ENCODE results near the gene HIVEP3.
"Not testable (repeated sequence)": the region's sequence is repeated elsewhere in the genome, so short reads cannot be mapped to it uniquely, and the experiment has no call there.

HIVEP3 gene

DNA sequence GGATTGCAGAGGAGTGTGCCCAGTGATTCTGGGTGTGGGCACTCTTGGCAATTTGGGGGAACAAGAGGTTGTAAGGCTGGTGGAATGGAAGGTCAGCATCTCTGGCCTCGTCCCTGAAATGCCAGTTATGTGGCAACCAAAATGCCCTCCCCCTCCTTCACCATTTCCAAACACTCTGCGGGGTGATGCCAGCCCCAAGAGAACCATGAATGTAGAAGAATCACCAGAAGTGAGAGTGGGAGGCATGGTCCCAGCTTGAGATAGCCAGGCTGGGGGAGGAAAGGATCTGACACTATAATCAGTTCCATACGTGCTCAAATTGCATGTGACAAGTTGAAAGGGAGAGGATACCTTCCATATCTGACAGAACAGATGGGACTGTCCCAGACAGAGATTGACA lies 345.5 kb downstream of the HIVEP3 start:
- no peak for DNase-seq (ENCODE audit: low read depth in 1 of 2, low spot score in 1 of 2)

DNA sequence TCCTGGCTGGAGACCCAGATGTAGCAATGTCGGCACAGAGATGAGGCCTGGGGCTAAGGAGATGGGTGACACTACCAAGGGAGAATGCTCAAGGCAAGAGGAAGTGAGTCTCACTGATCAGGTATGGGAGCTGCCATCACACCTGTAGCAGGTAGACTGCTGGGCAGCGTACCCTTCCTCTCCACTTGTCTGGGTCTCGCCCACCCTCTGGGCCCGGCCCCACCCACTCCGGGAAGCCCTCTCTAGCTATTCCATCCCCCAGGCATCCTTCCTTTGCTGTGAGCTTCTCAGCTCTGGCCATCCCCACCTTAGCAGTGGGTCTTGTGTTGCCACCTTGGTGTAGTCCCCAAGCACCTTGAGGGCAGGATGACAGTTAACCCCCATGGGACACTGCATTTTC lies 346.5 kb downstream of the HIVEP3 start:
- no peak for DNase-seq (ENCODE audit: low read depth in 1 of 2, low spot score in 1 of 2)

DNA sequence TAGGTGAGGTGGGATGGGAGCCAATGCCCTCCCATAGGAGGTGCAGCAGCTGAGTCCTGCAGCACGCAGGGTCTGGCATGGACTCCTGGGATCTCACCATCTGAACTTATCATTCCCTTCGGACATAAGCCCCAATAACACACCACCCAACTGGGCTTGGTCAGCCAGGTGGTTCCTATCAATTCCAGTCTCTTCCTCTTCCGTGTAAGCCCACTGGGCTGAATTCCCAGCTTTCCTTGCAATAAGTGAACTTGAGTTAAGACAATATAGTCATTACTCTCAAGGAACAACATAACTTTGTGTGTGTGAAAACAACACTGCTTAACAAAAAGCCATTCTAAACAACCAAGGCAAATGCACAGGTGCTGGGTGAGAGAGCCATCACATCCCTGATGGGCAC lies 347.7 kb downstream of the HIVEP3 start:
- DNase-seq (ENCODE audit: low read depth in 1 of 2, low spot score in 1 of 2) = no peak

DNA sequence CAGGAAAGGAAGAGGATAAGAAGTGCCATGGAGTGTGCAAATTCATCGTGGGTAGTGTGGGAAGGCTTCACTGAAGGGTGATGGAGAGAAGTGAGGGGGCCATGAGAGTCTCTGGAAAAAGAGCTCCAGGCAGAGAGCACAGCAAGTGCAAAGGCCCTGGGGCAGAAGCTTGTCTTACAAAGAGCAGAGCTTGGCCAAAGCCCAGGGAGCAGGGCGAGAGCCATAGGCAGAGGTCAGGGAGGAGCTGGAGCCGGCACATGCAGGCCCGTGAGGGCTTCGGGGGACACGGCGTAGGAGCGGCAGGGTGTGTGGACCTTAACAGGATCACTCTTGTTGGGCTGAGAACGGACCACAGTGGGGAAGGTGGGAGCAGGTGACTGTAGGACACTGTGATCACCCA lies 350.5 kb downstream of the HIVEP3 start:
- DNase-seq (ENCODE audit: low read depth in 1 of 2, low spot score in 1 of 2) = no peak

DNA sequence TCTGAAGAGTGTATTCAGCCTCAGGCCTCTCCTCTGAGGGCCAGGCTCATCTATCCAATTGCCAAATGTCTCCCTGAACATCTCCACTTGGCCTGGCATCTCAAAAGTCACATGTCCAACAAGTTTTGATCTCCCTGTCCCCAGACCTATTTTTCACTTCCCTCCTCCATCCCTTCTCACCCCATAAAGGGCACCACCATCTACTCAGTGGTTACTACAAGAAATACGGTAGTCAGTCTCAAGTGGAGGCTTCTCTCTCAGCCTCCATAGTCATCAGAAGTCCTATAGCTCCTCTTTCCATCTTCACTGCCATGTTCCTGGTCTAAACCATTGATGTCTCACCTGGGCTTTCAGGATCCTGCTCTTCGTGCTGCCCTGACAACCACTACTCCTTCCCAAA lies 351.8 kb downstream of the HIVEP3 start:
- DNase-seq (ENCODE audit: low read depth in 1 of 2, low spot score in 1 of 2) = no peak

DNA sequence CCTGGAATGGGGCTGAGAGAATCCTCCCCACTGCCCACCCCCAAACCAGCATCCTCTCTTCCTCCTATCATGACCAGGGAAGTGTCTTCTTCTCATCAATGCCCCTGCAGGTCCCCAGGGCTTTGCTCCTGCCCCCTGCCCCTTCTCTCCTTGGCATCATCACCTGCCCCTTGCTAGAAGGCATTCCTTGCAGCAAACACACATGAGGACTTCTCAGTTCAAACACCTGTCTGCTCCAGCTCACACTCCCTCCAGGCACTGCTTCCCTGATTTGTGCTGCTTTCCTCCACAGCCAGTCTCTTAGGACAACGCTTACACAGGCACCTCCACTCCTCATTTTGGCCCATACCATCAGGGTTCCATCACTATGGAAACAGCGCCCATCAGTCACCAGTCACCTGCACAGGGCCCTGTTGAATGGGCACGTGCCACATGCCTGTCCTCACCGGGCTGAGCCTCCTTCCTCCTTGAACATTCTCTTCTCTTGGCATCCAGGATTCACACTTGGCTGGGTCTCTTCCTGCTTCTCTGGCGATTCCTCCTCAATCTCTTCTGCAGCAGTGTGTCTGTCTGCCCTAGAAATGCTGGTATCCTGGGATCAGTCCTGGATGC lies 352.3 kb downstream of the HIVEP3 start:
- DNase-seq (ENCODE audit: low read depth in 1 of 2, low spot score in 1 of 2) = no peak

DNA sequence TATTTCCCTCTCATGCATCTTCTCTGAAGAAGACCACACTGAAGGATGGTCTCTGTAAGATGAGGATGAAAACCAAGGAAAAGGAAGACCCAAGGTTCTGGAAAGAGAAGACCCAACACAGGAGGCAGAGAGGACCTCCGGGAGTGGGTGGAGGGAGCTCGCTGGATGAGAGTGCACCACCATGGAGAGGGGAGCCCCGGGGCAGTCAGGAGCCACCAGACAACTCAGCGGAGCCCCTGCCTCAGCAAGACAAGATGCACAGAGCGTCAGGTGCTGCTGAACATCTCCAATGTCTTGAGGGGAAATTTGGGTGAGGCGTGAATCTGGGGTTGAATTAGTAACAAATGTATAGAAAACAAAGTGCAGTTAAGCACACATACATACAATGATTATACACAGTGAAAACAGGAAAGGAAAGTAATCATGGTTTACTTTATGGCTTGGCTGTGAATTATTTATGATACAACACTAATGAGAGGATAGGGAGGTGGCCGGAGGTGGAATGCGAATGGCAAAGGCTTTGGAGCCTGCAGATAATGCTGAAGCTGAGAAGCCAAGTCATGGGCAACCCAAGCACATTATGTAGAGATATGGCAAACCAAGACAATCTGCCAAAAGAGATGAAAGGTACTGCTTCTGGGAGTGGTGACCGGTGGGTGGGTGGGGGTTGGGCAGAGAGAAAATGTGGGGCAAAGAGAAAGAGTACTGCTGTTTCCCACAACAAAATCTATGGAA lies 353.8 kb downstream of the HIVEP3 start:
- no peak for DNase-seq (ENCODE audit: low read depth in 1 of 2, low spot score in 1 of 2)

DNA sequence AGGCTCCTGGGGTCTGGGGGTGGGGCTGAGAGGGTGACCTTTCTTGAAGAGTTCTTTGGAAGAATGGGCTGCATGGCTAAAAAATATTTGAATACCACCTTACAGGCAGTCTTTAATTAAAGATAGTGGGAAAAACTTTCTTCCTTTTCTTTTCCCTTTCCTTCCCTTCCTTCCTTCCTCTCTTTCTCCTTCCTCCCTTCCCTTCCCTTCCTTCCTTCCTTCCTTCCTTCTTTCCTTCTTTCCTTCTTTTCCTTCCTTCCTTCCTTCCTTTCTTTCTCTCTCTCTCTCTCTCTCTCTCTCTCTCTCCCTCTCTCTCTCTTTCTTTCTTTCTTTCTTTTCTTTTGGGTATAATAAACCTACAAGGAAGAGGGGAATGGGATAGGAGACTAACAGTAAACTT lies 356.4 kb downstream of the HIVEP3 start:
- DNase-seq (ENCODE audit: low read depth in 1 of 2, low spot score in 1 of 2) = no peak

DNA sequence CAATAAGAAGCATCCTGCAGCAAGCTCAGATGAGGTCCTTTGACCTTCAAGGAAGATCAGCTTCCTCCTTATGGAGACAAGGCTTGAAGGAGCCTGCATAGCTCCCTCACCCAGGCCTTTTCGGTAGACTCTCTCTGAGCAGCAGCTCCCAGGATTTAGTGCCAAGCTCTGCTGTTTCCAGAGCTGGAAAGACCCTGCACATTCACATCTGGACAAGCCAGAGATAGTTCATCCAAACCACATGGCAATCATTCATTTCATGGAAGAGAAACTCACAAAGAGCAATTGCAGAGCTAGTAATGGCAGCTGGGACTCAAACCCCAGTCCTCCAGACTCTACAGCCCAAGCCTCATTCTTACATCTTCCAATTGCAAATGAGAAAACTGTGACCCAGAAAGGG lies 357.8 kb downstream of the HIVEP3 start:
- DNase-seq (ENCODE audit: low read depth in 1 of 2, low spot score in 1 of 2) = no peak

DNA sequence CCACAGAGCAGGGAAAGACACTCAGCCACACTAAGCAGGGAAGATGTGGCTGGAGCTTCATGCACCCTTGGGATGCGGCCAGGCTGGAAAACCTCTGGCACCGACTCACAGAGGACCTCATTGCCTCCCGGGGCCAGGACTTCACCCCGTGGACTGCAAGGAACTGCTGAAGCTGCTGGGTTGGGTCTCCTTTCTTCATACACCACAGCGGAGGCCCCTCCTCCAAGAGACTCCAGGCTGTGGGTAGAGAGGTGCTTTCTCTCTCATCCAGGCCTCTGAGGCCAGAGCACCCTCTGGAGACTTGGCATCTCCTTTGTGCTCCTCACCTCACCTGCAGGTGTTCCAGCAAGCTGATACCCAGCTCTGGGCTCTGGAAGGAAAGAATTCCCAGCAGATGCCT lies 358.2 kb downstream of the HIVEP3 start:
- DNase-seq (ENCODE audit: low read depth in 1 of 2, low spot score in 1 of 2) = no peak

DNA sequence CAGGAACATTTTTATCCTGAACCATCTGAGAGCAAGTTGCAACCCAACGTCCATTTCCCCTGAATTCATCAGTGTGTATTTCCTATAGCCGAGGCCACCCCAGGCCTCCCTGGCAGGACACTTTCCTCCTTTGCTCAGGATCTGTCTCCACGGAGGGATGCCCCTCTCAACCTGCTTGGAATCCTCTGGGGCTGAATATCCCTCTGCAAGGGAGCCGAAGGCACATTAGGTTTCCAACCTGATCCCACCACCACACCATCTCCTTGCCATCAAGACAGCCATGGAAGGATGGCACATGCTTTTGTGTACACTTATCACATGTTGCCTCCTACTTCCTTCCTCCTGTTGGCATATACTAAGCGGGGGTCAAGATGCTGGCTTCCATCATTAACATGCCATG lies 359.4 kb downstream of the HIVEP3 start:
- DNase-seq (ENCODE audit: low read depth in 1 of 2, low spot score in 1 of 2) = no peak

DNA sequence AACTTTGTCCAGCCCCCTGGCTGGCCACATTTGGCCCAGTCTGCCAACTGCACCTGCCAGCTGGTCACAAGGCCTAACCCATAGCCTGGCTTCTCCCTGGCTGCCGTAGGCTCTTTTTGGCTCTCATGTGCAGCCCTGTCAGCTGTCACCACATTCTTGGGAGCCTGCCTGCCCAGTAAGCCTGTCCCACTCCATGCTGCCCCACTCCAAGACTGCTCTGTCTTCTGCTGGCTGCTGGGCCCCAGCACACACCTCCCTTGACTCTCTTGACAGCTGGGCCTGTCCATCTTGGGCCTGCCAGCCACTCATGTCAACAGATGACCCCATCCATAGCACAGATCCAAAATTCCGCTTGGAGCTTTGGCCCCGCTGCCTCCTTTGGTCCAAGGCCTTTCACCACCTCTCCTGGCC lies 360.0 kb downstream of the HIVEP3 start:
- DNase-seq (ENCODE audit: low read depth in 1 of 2, low spot score in 1 of 2) = no peak

DNA sequence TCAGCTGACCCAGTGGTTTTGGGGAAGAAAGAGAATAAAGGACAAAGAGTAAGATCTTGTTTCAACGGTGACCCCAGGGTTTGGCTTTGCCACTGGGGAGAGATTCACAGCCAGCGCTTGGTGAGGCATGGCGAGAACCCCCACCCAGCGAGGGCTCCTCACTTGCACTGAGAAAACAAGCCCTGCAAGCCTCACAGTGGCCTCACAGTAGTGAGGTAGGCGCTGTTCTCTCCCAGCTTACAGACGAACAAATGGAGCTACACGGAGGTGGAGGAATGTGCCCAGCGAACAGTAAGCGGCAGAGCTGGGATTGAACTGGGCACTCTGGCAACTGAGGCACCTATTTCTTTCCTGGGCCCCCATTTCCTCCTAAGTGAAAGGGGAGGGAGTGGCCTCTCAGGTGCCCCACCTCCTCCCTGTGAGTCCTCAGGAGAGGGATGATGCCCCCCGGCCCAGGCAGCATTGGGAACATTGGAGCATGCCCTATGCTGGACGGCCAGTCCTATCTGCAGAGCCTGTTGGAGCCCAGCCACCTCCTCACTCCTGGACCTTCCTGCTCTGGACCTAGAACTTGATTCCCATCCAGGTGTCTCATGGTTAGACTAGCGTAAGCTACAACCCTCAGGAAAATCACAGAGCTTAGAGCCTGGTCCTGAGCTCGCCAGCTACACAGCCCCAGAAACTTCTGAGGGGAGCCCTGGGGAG lies 360.8 kb downstream of the HIVEP3 start:
- DNase-seq (ENCODE audit: low read depth in 1 of 2, low spot score in 1 of 2) = no peak

DNA sequence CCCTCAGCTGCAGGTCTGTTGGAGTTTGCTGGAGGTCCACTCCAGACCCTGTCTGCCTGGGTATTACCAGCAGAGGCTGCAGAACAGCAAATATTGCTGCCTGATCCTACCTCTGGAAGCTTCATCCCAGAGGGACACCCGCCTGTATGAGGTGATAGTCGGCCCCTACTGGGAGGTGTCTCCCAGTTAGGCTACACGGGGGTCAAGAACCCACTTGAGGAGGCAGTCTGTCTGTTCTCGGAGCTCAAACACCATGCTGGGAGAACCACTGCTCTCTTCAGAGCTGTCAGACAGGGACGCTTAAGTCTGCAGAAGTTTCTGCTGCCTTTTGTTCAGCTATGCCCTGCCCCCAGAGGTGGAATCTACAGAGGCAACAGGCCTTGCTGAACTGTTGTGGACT lies 364.0 kb downstream of the HIVEP3 start:
- DNase-seq (ENCODE audit: low read depth in 1 of 2, low spot score in 1 of 2) = not testable (repeated sequence)

DNA sequence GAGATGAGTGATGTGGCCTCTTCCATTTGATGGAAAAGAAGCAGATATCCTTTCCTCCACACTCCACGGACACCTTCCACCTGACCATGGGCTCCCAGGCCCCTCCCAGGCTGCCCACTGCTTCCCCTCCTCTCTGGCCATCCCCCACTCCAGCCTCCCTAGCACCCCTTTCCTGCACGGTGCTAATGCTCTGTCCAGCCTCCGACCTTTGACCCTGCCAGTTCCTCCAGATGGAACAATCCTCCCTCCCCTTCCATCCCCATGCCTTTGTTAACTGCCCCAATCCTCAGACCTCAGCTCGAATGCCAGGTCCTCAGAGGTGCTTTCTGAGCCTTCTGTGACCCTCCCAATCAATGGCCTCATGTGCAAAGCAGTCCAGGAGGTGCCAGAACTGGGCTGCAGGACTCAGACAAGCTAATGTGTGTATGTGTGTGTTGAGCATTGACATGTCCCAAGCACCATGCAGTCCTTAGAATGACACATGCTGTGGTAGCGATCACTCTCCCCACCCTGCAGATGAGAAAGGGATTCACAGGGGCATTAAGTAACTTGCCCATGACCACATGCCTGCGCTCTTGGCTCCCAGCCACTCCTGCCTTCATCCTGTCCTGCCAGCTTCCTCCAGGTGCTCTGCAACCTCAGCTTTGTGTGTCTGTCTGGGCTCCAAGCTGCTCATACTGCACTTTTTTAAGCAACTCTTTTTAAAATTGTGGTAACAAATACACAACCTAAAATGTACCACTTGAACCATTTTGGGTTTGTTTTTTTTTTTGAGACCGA lies 370.8 kb downstream of the HIVEP3 start:
- DNase-seq (ENCODE audit: low read depth in 1 of 2, low spot score in 1 of 2) = no peak

DNA sequence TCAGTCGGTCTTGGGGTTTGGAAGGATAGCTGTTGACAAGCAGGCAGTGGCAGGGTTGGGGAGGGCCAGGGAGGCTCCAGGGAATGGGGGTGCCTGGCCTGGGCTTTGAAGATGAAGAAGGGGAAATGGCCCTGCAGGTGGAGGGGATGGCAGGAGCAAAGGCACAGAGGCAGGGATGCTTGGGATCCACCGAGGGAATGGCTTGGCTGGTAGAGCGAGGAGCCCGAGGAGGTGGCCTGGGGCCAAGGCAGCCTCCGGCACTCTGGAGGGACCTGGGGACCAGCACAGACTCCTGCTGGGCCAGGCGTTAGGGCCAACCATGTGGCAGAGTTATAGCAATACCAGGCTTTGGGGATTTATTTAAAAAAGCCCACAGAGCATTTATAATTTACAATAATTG lies 371.4 kb downstream of the HIVEP3 start:
- DNase-seq (ENCODE audit: low read depth in 1 of 2, low spot score in 1 of 2) = no peak

DNA sequence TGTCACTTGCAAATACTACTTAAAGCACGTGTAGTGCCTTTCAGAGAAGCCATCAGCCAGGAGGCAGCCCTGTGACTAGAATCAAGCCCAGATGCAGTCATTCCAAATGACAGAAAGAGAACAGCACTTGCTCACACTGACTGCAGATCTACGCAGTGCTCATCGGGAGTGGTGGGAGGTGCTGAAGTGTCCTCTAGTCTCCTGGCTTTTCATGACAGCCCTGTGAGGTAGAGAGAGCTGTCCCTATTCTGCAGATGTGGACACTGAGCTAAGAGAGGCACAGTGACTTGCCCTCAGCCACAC lies 371.9 kb downstream of the HIVEP3 start:
- no peak for DNase-seq (ENCODE audit: low read depth in 1 of 2, low spot score in 1 of 2)

DNA sequence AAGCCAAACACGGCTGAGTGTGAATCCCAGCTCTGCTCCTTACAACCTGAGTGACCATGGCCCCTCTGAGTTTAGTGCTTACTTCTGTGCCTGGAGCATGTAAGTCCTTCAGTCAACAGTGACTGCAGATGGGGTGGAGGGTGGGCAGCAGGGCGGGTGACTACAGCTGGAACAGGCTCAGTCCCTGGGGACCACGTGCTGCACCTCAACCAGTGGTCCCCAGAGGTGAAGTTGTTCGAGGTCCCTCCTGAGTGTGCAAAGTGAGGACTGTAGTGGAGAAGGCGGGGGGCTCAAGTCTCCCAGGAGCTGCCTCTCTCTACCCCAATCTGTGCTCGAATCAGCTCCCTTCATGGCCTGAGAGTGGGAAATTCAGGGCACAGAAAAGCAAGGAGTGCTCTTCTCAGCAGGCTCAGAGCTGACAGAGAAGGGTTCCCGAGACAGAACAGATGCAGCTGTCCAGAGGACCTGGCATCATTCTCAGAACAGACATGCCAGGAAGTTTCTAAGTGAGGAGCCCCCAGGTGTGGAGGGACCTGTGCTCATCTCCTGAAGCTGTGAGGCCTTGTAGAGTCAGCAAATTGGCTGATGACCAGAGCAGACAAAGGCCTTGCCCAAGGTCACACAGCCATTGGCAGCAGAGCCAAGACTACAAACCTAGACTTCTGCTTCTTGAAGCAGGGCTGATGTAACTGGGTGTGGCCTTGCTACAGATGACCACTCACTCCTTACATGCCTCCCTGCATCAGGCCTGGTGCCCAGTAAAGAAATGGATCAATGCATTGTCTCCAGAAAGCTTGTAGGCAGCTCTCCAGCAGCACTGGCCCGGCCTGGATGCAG lies 372.5 kb downstream of the HIVEP3 start:
- DNase-seq (ENCODE audit: low read depth in 1 of 2, low spot score in 1 of 2) = no peak

DNA sequence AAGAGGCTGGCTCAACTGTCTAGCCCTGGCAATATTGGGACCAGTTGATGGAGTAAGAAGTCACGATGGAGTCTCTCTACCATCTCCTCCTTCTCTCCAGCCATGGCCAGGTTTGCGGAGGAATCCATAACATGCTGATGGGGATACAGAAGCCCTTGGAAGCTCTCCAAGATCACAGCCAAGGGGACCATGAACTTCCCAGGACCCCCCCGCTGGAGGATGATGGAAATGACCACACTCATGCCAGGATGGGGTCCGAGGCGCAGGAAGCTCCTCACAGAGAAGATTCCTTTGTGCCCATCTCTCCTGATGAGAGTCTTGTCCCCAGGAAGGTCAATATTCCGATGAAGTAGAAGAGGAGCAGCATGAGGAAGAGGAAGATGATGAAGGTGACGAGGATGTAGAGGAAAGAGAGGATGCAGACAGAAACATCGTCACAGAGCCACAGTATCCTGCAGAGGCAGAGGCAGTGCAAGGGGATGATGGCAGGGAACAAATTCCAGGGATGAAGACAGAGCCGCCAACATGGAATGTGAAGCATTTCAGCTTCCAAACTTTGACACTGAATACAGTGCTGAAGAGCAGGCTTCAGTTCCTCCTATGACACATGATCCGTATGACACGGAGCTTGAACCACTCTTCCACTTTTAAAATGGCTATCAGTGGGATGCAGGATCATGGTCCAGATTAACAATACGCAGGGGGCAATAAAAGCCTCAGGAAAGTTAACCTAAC lies 376.4 kb downstream of the HIVEP3 start:
- DNase-seq (ENCODE audit: low read depth in 1 of 2, low spot score in 1 of 2) = no peak

DNA sequence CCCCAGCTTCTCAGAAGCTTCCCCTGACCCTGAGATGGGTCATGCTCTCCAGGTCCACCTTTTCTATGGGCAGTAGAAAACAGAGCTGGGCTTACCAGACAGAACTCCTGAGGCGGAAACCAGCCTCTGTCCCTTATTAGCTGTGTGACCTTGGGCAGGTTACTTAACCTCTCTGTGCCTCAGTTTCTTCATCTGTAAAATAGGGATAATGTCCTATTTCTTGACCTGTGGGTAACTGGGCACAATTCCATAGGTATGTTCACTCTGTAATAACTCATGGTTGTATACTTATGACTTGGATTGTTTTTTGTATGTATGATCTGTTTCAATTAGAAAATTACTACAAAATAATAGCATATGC lies 377.1 kb downstream of the HIVEP3 start:
- DNase-seq (ENCODE audit: low read depth in 1 of 2, low spot score in 1 of 2) = no peak
